GM12875 (cell line): Measurements from ENCODE around the gene KCNG2.

ENCODE experiments used
- H3K4me3 ChIP-seq: one replicate; pipeline ENCODE4 v1.5.1; 2011; ENCODE audit warnings: low read depth, low read length, control low read depth
- TF ChIP-seq, protein P1 (sequence below): IDR thresholded peaks from 2 replicates; pipeline ENCODE4 v1.5.1; 2011; ENCODE audit warnings: low read depth, mild to moderate bottlenecking, control low read depth, inconsistent platforms, low read length, moderate library complexity, borderline replicate concordance; ENCODE audit not compliant: insufficient read depth

The KCNG2 gene

DNA sequence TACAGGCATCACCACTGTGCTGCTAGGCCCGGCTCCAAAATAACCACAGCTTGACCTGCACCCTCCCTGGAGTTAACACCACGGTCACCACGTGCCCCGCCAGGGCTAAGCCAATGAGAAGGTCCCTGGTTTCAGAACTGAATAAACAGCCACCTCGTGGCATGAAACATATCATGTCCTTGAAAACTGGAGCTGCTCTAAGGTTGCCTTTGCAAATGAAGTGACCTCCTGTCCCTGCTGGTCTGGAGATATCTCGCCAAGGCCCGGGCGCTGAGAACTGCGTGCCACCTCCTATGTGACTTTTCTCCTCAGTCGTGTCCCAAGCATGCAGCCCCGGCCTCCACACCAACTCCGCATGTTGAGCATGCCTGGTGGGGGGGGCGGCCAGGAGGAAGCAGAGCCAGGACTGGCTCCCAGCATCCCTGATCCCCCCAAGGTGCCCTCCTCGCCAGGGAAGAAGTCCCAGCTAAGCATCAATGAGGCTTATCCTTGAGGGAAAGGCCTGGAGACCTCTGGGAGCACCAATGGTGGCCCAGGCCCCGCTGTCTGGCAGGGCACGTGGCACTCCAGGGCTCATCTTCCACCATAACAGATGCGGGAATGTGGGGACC is 16.3 kb upstream of the KCNG2 start:
- no peak overlapping the region for H3K4me3 ChIP-seq
- TF ChIP-seq, protein P1, sequence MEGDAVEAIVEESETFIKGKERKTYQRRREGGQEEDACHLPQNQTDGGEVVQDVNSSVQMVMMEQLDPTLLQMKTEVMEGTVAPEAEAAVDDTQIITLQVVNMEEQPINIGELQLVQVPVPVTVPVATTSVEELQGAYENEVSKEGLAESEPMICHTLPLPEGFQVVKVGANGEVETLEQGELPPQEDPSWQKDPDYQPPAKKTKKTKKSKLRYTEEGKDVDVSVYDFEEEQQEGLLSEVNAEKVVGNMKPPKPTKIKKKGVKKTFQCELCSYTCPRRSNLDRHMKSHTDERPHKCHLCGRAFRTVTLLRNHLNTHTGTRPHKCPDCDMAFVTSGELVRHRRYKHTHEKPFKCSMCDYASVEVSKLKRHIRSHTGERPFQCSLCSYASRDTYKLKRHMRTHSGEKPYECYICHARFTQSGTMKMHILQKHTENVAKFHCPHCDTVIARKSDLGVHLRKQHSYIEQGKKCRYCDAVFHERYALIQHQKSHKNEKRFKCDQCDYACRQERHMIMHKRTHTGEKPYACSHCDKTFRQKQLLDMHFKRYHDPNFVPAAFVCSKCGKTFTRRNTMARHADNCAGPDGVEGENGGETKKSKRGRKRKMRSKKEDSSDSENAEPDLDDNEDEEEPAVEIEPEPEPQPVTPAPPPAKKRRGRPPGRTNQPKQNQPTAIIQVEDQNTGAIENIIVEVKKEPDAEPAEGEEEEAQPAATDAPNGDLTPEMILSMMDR, result no peak

DNA sequence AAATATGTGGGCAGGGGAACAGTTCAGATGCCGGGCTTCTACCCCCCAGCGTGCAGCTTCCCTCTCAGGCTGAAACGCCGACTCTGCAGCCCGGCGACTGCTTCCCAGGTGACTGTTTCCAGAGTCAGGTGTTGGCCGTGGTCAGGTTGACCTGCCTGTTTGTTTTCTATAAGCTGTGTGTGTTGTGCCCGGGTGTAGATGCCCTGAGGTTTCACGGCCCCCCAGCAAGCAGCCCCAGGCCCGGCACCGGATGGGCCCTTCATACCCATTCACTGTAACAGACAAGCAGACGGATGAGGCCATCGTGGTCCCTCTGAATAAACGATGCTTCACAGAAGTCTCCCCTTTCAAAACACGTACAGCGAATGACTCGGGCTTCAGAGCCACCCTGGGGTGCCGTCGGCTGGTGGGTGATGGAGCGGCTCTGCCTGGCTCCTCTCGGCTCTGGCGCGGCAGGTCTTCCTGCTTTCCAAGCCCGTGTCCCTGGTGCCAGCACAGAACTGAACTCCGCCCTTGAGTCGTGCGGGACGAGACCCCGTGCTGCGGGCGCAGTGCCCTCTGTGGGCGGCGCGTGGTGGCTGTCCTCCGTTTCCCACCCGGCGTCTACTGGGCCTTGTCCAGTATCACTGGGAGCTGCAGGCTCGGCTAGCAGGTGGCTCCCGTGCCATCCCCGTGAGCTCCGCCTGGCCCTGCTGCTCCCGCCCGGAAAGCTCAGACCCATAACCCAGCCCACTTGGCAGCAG is 15.0 kb upstream of the KCNG2 start:
- TF ChIP-seq, protein P1, result no peak
- no peak overlapping the region for H3K4me3 ChIP-seq

DNA sequence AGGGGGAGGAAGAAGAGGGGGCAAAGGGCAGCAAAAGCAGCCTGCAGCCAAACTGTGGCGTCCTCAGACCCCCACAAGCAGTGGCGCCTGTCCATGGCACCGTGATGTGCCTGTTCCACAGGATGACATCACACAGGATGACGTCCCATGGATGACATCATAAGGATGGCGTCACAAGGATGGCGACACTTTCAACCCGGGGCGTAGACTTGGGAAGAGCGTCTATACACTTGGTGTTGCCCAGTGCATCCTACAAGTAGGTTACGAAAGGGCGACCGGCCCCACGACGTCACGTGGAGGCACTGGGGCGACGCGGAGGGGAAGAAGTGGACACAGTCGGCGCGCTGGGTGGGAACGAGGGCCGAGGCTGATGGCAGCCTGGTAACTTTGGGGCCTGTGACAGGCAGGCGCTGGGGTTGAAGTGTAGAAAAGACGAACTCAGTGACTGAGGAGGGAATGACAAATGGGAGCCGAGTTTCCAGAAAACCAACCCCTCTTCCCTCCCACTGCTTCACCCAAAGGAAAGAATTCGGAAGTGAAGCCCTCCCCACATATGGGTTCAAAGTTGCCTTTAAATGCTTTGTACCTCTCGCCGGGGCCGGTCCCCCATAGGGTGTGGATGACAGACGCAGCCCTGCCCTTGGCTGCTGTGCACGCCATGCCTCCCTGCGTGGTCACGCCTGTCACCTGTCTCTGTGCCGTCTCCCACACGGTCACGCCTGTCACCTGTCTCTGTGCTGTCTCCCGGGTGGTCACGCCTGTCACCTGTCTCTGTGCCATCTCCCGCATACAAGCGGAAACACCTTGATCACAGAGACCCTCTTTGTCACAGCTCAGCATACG is 13.4 kb upstream of the KCNG2 start:
- no peak overlapping the region for H3K4me3 ChIP-seq
- TF ChIP-seq, protein P1, result no peak

DNA sequence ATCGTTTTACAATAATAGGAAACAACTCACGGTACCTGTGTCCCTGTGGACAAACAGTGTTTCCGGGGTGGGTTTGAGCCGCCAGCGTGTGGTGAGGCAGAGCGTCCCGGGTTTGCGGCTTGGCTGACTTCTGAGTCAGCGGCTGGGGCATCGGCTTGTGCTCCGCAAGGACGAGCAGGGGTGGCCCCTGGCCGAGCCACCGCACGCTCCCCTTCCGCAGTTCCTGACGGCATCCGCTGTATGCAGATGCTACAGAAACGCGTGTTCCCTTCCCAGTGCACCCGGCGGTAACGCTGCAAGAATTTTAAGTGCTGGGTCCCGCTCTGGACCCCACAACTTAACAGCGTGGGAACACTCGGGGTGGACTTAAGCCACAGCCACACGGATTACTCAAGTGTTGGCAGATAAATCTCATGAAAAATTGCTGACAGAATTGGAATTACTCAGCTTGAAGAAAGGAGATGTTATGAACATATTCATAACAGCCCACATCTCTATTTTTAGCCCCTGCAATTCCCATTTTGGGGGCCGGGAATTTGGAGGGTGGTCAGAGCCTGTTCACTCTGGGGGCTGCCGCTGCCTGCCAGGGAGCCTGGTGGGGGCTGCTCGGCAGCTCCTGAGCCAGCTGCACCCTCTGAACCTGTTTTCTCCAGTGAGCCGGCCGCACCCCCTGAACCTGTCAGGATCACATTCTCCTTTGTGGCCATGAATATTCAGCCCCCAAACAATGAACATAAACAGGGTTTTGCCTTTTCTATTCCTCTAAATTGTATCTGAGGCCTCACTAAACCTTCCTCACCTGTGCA is 12.6 kb upstream of the KCNG2 start:
- no peak overlapping the region for H3K4me3 ChIP-seq
- TF ChIP-seq, protein P1, result no peak

DNA sequence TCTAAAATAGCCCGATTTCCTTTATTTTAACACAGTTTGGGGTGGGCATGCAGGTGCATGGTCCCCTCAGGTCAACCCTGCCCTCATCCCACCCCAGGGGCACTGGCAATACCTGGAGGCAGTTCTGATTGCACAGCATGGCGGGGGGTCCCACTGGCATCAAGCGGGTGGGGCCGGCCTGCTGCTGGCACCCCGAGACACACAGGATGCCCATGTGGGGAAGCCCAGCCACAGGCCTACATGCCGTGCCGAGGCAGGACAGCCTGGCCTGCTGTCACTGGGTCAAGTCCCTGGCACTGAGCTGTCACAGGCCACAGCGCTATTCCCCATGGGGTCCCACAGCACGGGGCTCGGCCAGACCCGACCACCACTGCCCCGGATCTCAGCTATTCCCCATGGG is 11.9 kb upstream of the KCNG2 start:
- TF ChIP-seq, protein P1, result no peak

DNA sequence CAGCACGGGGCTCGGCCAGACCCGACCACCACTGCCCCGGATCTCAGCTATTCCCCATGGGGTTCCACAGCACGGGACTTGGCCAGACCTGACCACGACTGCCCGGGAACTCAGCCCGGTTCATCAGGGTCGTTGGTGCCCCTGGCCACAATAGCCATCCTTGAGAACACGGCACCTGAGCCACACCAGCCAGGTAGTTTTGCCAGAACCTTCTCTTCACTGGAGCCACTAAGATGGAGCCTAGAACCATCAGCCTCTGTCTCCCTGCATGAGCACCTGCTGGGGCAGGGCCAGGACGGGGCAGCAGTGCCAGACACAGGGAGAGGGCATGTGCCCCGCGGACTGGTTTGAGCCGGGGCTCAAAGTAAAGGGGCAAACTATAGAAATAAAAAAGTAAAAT is 11.4 kb upstream of the KCNG2 start:
- TF ChIP-seq, protein P1, result no peak
- no peak overlapping the region for H3K4me3 ChIP-seq

More for the DNA sequence above, 11.9 kb upstream of the KCNG2 start:
- H3K4me3 ChIP-seq, result no peak overlapping the region
